Measurements from ENCODE around the gene PPIL1.
A peak's percentile ranks its signal among the peaks of the same experiment; 100 is the strongest.

Gene PPIL1

DNA sequence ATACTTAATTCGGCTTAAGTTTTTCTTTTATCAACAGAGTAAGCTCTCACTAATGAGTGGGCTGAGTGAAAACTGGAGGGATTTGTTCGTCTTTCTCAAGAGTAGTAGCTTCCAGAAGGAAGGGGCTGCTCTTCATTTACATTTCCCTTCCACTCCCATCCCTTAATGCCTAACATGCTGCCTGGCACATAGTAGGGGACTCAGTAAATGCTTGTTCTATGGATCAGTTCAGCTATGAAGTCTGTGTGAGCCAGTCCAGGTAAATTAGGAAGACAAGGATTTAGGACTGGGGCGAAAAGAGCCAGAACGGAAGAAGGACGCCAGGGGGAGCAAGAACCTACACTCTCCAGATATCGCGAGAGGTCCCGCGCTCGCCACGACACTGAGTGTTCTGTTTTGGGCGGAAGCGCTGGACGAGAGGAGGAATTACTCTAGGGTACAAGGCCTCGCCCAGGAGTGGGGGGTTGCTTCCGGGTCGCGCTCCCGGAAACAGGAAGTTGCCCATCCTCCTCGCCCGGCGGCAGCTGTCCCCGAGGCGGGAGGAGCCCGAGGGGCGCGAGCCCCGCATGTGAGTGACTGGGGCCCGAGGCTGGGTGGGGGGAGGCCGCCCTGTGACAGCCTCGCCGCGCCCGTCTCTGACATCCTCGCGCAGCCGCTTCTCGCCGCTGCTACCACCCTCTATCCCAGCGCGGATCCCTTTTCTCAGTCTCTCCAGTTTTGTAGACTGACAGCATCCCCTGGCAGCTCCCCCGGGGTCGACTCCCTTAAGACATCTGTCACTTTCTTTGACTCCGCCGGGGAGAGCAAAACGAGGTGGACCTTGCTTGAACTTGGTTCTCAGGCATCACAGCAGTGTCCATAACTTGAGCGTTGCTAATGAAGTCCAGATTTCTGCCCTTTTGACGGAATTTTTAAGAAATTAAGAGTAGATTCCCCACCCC is 11.1 kb upstream of the PPIL1 start, which contains the start of gene C6orf89 (continued):
- peak; percentile 57 for TF ChIP-seq ZNF654 (tag by site-specific recombination; IDR thresholded peaks at IDR 0.05; ENCODE audit: low read depth)
- peak; percentile 39; the same call in 1 of the 2 replicates for TF ChIP-seq ZBTB20 (tag by site-specific recombination; IDR thresholded peaks at IDR 0.05)
- peak; percentile 94 for TF ChIP-seq ZBTB26 (tag by site-specific recombination; optimal IDR thresholded peaks at IDR 0.05)
- TF ChIP-seq ZNF791 (tag by site-specific recombination; IDR thresholded peaks at IDR 0.05), result no peak
- TF ChIP-seq ZNF335 (tag by site-specific recombination; conservative IDR thresholded peaks at IDR 0.05), result peak; percentile 69
- 0 out of 2 replicates have a peak, but pooled peaks have one; percentile 17 for TF ChIP-seq ZNF18 (tag by site-specific recombination; IDR thresholded peaks at IDR 0.05)
- TF ChIP-seq ZNF274 (IDR thresholded peaks at IDR 0.05; ENCODE audit: low read length), result no peak
- no peak for TF ChIP-seq ZNF274 (tag by site-specific recombination; IDR thresholded peaks at IDR 0.05; ENCODE audit: borderline replicate concordance)
- no peak for TF ChIP-seq ZNF707 (tag by site-specific recombination; IDR thresholded peaks at IDR 0.05)
- no peak for TF ChIP-seq ZFP41 (tag by site-specific recombination; IDR thresholded peaks at IDR 0.05; ENCODE audit: borderline replicate concordance)
- TF ChIP-seq ZNF76 (tag by site-specific recombination; IDR thresholded peaks at IDR 0.05; ENCODE audit: borderline replicate concordance, low read depth), result peak; percentile 72
- peak; percentile 84 for TF ChIP-seq ZNF639 (tag by site-specific recombination; IDR thresholded peaks at IDR 0.05)
- TF ChIP-seq, protein P1, sequence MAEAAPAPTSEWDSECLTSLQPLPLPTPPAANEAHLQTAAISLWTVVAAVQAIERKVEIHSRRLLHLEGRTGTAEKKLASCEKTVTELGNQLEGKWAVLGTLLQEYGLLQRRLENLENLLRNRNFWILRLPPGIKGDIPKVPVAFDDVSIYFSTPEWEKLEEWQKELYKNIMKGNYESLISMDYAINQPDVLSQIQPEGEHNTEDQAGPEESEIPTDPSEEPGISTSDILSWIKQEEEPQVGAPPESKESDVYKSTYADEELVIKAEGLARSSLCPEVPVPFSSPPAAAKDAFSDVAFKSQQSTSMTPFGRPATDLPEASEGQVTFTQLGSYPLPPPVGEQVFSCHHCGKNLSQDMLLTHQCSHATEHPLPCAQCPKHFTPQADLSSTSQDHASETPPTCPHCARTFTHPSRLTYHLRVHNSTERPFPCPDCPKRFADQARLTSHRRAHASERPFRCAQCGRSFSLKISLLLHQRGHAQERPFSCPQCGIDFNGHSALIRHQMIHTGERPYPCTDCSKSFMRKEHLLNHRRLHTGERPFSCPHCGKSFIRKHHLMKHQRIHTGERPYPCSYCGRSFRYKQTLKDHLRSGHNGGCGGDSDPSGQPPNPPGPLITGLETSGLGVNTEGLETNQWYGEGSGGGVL (tag by site-specific recombination; IDR thresholded peaks at IDR 0.05), result peak; percentile 94
- peak; percentile 62 for TF ChIP-seq EGR2 (tag by site-specific recombination; IDR thresholded peaks at IDR 0.05; ENCODE audit: low read depth)
- TF ChIP-seq ZBTB6 (tag by site-specific recombination; IDR thresholded peaks at IDR 0.05), result peak; percentile 53; the same call in 1 of the 2 replicates
- peak; percentile 37 for TF ChIP-seq ZNF24 (tag by site-specific recombination; IDR thresholded peaks at IDR 0.05)
- peak; percentile 73 for TF ChIP-seq ZNF610 (tag by site-specific recombination; IDR thresholded peaks at IDR 0.05; ENCODE audit: borderline replicate concordance)
- TF ChIP-seq ZNF664 (tag by site-specific recombination; IDR thresholded peaks at IDR 0.05), result no peak
- TF ChIP-seq KLF8 (tag by site-specific recombination; IDR thresholded peaks at IDR 0.05), result peak; percentile 97
- TF ChIP-seq ZNF449 (tag by site-specific recombination; IDR thresholded peaks at IDR 0.05), result peak; percentile 17; the same call in 1 of the 2 replicates
- TF ChIP-seq HIC1 (tag by site-specific recombination; IDR thresholded peaks at IDR 0.05), result peak; percentile 60
- TF ChIP-seq ZNF26 (tag by site-specific recombination; IDR thresholded peaks at IDR 0.05), result no peak
- TF ChIP-seq ZNF362 (tag by site-specific recombination; IDR thresholded peaks at IDR 0.05), result no peak

Measured in HEK293 (cell line).